Neuronal stem cell (in vitro differentiated cells): ENCODE results near the gene HIC1.

Experiments used
- DNase-seq: peaks from one replicate; pipeline ENCODE4 v3.0.0-alpha.2; 2013; ENCODE audit warnings: low spot score
- H2AFZ ChIP-seq: one replicate; pipeline ENCODE4 v1.6.1; 2013; ENCODE audit warnings: mild to moderate bottlenecking, low read length, inconsistent platforms
- H2AK5ac ChIP-seq: 2 replicates; pipeline ENCODE4 v1.6.1; 2013; ENCODE audit warnings: low read depth, mild to moderate bottlenecking, inconsistent platforms, low read length, moderate library complexity, mixed read lengths
- H2BK120ac ChIP-seq: 2 replicates; pipeline ENCODE4 v1.6.1; 2013; ENCODE audit warnings: low read depth, mild to moderate bottlenecking, inconsistent platforms, low read length, moderate library complexity, mixed read lengths
- H2BK12ac ChIP-seq: one replicate; pipeline ENCODE4 v1.6.1; 2013; ENCODE audit warnings: low read length, inconsistent platforms
- H2BK15ac ChIP-seq: 2 replicates; pipeline ENCODE4 v1.6.1; 2013; ENCODE audit warnings: mild to moderate bottlenecking, low read length, inconsistent platforms, mixed read lengths
- H2BK5ac ChIP-seq: one replicate; pipeline ENCODE4 v1.6.1; 2013; ENCODE audit warnings: inconsistent platforms, mild to moderate bottlenecking, low read length, moderate library complexity
- H3K14ac ChIP-seq: one replicate; pipeline ENCODE4 v1.6.1; 2013; ENCODE audit warnings: low read length, inconsistent platforms
- H3K18ac ChIP-seq: 2 replicates; pipeline ENCODE4 v1.6.1; 2013; ENCODE audit warnings: low read length, inconsistent platforms
- H3K23ac ChIP-seq: 2 replicates; pipeline ENCODE4 v1.6.1; 2013; ENCODE audit warnings: low read depth, mild to moderate bottlenecking, mixed read lengths, low read length, inconsistent platforms; ENCODE audit not compliant: poor library complexity
- H3K27ac ChIP-seq: replicated peaks from 3 replicates; pipeline ENCODE4 v1.5.1; 2013; ENCODE audit warnings: low read length, inconsistent platforms
- H3K27me3 ChIP-seq, 3 experiments: 2 replicates each; pipeline ENCODE4 v1.6.1; 2013; ENCODE audit warnings: low read length in 3 of 3, mild to moderate bottlenecking in 2 of 3, inconsistent platforms in 1 of 3, low read depth in 1 of 3, mixed read lengths in 1 of 3, moderate library complexity in 1 of 3; ENCODE audit not compliant: control insufficient read depth in 3 of 3, insufficient read depth in 3 of 3
- H3K36me3 ChIP-seq, 2 donors: replicated peaks in 1 of 2; 2 replicates each; pipeline ENCODE4 v1.6.1; 2013; ENCODE audit warnings: low read length in 2 of 2; ENCODE audit not compliant: control insufficient read depth in 2 of 2, insufficient read depth in 2 of 2
- H3K4ac ChIP-seq: 2 replicates; pipeline ENCODE4 v1.6.1; 2013; ENCODE audit warnings: inconsistent platforms, mild to moderate bottlenecking, low read length, moderate library complexity
- H3K4me1 ChIP-seq, 2 donors: 1 replicate in 1 of 2; 2 replicates in 1 of 2; pipeline ENCODE4 v1.6.1; 2013; ENCODE audit warnings: low read length in 2 of 2, low read depth in 1 of 2; ENCODE audit not compliant: control insufficient read depth in 2 of 2, insufficient read depth in 1 of 2
- H3K4me2 ChIP-seq: one replicate; pipeline ENCODE4 v1.6.1; 2013; ENCODE audit warnings: mild to moderate bottlenecking, low read length, inconsistent platforms; ENCODE audit not compliant: insufficient read depth, poor library complexity, severe bottlenecking
- H3K4me3 ChIP-seq, 2 donors: 2 replicates each; pipeline ENCODE4 v1.5.1; 2013; ENCODE audit warnings: low read length in 2 of 2, mild to moderate bottlenecking in 2 of 2, inconsistent platforms in 1 of 2, moderate library complexity in 1 of 2
- H3K79me1 ChIP-seq: one replicate; pipeline ENCODE4 v1.6.1; 2013; ENCODE audit warnings: low read depth, mild to moderate bottlenecking, inconsistent platforms, low read length, moderate library complexity
- H3K9ac ChIP-seq: one replicate; pipeline ENCODE4 v1.6.1; 2013; ENCODE audit warnings: mild to moderate bottlenecking, low read depth, low read length, inconsistent platforms; ENCODE audit not compliant: poor library complexity
- H3K9me3 ChIP-seq, 2 donors: replicated peaks in 1 of 2; 2 replicates each; pipeline versions ENCODE3 to v1.6.1; 2013; ENCODE audit warnings: low read length in 2 of 2, mild to moderate bottlenecking in 2 of 2, inconsistent platforms in 1 of 2, low read depth in 1 of 2, mixed read lengths in 1 of 2, moderate library complexity in 1 of 2; ENCODE audit not compliant: control insufficient read depth in 2 of 2, insufficient read depth in 1 of 2
- H4K8ac ChIP-seq: one replicate; pipeline ENCODE4 v1.6.1; 2013; ENCODE audit warnings: low read depth, mild to moderate bottlenecking, inconsistent platforms, low read length, moderate library complexity
- H4K91ac ChIP-seq: one replicate; pipeline ENCODE4 v1.6.1; 2013; ENCODE audit warnings: low read length, low read depth, mild to moderate bottlenecking, inconsistent platforms; ENCODE audit not compliant: poor library complexity
- WGBS, 2 donors: extraction: QIAGEN DNeasy Blood & Tissue Kit; methylation state at CpG; one replicate each; pipeline ENCODE4 v1.1.7; 2013; ENCODE audit warnings: missing lambda C conversion rate in 2 of 2, mixed read lengths in 1 of 2; ENCODE audit not compliant: insufficient read length in 2 of 2, insufficient replicate concordance in 1 of 2; ENCODE audit errors: extremely low coverage in 2 of 2; 5-methylcytosine and 5-hydroxymethylcytosine counted together

HIC1 gene

DNA sequence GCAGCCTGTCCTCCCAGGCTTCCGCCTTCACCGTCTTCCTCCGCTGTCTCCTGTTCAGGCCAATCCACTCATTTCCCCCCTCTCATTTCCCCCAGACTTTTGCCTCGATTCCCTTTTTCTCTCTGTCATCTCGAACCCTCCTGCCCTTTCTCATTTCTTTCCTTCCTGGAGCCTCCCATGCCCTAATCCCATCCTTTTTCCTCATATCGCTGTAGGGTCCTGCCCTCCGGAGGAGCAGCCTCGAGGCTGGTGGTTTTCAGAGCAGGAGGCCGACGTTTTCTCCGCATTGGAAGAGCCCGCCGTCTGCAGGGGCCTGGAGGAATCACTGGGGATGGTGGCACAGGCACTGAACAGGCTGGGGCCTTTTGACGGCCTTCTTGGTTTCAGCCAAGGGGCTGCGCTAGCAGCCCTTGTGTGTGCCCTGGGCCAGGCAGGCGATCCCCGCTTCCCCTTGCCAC, 12.5 kb upstream of the HIC1 start:
- Histone ChIP-seq H3K27ac (peak overlapping the region; percentile 63), H3K36me3 (peaks cover 16 to 30% of the 10 kb centered on the region in 2 donors)
- no CpG with 5 or more reads among the region's 17 CpGs for WGBS, 2 donors

GRCh38 chr17:2042933-2043332, 12.0 kb upstream of the HIC1 start:
- no peak overlapping the region for H2BK5ac ChIP-seq
- H3K9me3 ChIP-seq: no peaks in the 10 kb centered on the region
- H2AFZ ChIP-seq: no peak overlapping the region
- no CpG with 5 or more reads among the region's 5 CpGs for WGBS, 2 donors
- H3K23ac ChIP-seq: no peak overlapping the region
- H3K79me1 ChIP-seq: peaks cover 2% of the 10 kb centered on the region
- H3K27ac ChIP-seq: no peak overlapping the region
- no peak overlapping the region for H2BK120ac ChIP-seq
- H3K18ac ChIP-seq: no peak overlapping the region
- H3K36me3 ChIP-seq: peaks cover 12 to 27% of the 10 kb centered on the region in 2 donors
- H2BK12ac ChIP-seq: no peak overlapping the region
- H4K8ac ChIP-seq: no peak overlapping the region
- peaks cover 0 to under 1% (median 0%) of the 10 kb centered on the region in 3 experiments for H3K27me3 ChIP-seq
- no peak overlapping the region for H3K4ac ChIP-seq
- no peak for DNase-seq
- no peak overlapping the region for H3K14ac ChIP-seq
- no peak overlapping the region for H3K4me2 ChIP-seq
- H3K9ac ChIP-seq: no peak overlapping the region
- H3K4me3 ChIP-seq: peak overlapping the region in 1 of 2 donors; percentile 80
- H2BK15ac ChIP-seq: no peak overlapping the region
- H3K4me1 ChIP-seq: peaks cover 5 to 9% of the 10 kb centered on the region in 2 donors
- no peak overlapping the region for H4K91ac ChIP-seq
- H2AK5ac ChIP-seq: no peak overlapping the region

More for the DNA sequence above, 12.5 kb upstream of the HIC1 start:
- Histone ChIP-seq H3K4me3 (peak overlapping the region; percentile 80 to 82), H3K23ac (no peak overlapping the region), H3K27me3 (no peaks in the 10 kb centered on the region), H3K79me1 (peaks cover 2% of the 10 kb centered on the region), H2BK15ac (no peak overlapping the region), H2AFZ (peak overlapping the region; percentile 96), H4K8ac (no peak overlapping the region), H2BK5ac (peak overlapping the region; percentile 98), H3K18ac (no peak overlapping the region), H2BK12ac (no peak overlapping the region), H3K9ac (peak overlapping the region; percentile 88), H3K4ac (no peak overlapping the region), H4K91ac (no peak overlapping the region), H3K4me1 (peaks cover 5 to 9% of the 10 kb centered on the region in 2 donors), H3K9me3 (no peaks in the 10 kb centered on the region), H3K4me2 (peak overlapping the region; percentile 65), H3K14ac (no peak overlapping the region), H2BK120ac (no peak overlapping the region), H2AK5ac (no peak overlapping the region)
- no peak for DNase-seq

DNA sequence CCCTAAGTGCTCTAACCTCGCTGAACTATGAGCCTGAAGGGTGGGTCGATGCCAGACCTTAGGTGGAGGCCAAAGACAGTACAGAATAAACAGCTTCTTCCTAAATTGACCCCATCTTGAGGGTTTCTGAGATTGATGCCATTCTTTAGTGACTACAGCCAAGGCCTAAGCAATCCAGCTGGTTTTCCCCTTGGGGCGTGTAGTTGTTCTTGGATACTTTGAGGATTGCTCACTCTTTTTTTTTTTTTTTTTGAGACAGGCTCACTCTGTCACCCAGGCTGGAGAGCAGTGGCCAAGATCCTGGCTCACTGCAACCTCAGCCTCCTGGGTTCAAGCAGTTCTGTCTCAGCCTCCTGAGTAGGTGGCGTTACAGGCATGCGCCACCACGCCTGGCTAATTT, 11.1 kb upstream of the HIC1 start:
- H3K36me3 ChIP-seq: peaks cover 10 to 27% of the 10 kb centered on the region in 2 donors
- no peak overlapping the region for H3K18ac ChIP-seq
- peaks cover 6 to 13% of the 10 kb centered on the region in 2 donors for H3K4me1 ChIP-seq
- no peak overlapping the region for H4K91ac ChIP-seq
- WGBS, 2 donors: no CpG with 5 or more reads among the region's 6 CpGs
- no peak overlapping the region for H2BK120ac ChIP-seq
- H4K8ac ChIP-seq: no peak overlapping the region
- H3K4me2 ChIP-seq: no peak overlapping the region
- no peak for DNase-seq
- H3K9ac ChIP-seq: no peak overlapping the region
- no peak overlapping the region for H2AFZ ChIP-seq
- H3K27ac ChIP-seq: no peak overlapping the region
- H2BK5ac ChIP-seq: no peak overlapping the region
- no peak overlapping the region for H2BK12ac ChIP-seq
- no peak overlapping the region for H2AK5ac ChIP-seq
- no peaks in the 10 kb centered on the region for H3K9me3 ChIP-seq
- H3K4me3 ChIP-seq: no peak overlapping the region
- no peak overlapping the region for H2BK15ac ChIP-seq
- peaks cover 2% of the 10 kb centered on the region for H3K79me1 ChIP-seq
- no peak overlapping the region for H3K23ac ChIP-seq
- no peak overlapping the region for H3K14ac ChIP-seq
- no peak overlapping the region for H3K4ac ChIP-seq
- peaks cover 0 to 7% (median 1%) of the 10 kb centered on the region in 3 experiments for H3K27me3 ChIP-seq

DNA sequence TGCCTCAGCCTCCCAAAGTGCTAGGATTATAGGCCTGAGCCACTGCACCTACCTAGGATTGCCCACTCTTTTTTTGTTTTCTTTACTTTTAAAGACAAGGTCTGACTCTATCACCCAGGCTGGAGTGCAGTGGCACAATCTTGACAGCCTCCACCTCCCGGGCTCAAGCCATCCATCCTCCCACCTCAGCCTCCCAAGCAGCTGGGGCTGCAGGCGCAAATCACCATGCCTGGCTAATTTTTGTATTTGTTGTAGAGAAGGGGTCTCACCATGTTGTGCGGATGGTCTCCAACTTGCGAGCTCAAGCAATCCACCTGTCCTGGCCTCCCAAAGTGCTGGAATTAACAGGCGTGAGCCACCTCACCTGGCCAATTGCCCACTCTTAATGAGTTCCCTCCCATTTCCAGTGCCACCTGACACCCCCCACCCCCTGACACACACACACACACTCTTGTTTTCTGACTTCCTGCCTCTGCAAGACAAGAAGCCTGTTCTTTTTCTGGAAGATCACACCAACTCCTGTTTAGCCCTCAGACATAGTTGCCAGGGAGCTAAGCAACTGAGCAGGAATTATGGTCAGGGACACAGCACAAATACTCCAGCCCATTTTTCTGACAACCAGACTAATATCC, 10.5 kb upstream of the HIC1 start:
- Histone ChIP-seq H3K9ac (no peak overlapping the region), H3K4ac (no peak overlapping the region), H3K14ac (no peak overlapping the region), H3K79me1 (peaks cover 2% of the 10 kb centered on the region), H4K8ac (no peak overlapping the region), H2BK15ac (no peak overlapping the region), H2BK120ac (no peak overlapping the region), H3K4me1 (peaks cover 9 to 18% of the 10 kb centered on the region in 2 donors), H2AFZ (no peak overlapping the region), H3K18ac (no peak overlapping the region), H4K91ac (no peak overlapping the region), H2AK5ac (no peak overlapping the region), H2BK5ac (no peak overlapping the region), H3K9me3 (no peaks in the 10 kb centered on the region), H3K27me3 (peaks cover 0 to 11% (median 2%) of the 10 kb centered on the region in 3 experiments), H3K36me3 (peaks cover 10 to 27% of the 10 kb centered on the region in 2 donors), H3K4me2 (no peak overlapping the region), H3K4me3 (no peak overlapping the region), H3K27ac (no peak overlapping the region), H2BK12ac (no peak overlapping the region), H3K23ac (no peak overlapping the region)
- no peak for DNase-seq
- no CpG with 5 or more reads among the region's 5 CpGs for WGBS, 2 donors
